HG03135 (cell line): ENCODE results near the gene ANKHD1.
"Not testable (repeated sequence)": the region's sequence is repeated elsewhere in the genome, so short reads cannot be mapped to it uniquely, and the experiment has no call there.

Experiments
- ATAC-seq: cut with Tn5 transposase; IDR thresholded peaks from one replicate; pipeline ENCODE4 v1.9.1; 2021; ENCODE audit warnings: mild to moderate bottlenecking, moderate library complexity; ENCODE audit not compliant: unreplicated experiment

The ANKHD1 gene

GRCh38 chr5:140579188-140579747, 177.6 kb downstream of the ANKHD1 start:
- ATAC-seq: not testable (repeated sequence)

DNA sequence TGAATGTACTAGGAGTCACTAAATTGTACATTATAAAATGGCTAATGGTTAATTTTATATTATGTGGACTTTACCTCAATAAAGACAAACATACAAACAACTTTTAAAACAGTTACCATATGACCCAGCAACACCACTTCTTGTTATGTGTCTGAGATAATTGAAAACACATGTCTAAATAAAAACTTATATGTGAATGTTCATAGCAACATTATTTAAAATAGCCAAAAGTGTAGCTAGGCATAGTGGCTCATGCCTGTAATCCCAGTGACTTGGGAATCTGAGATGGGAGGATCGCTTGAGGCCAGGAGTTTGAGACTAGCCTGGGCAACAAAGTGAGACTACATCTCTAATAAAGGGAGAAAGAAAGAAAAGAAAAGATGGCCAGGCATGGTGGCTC, 185.9 kb downstream of the ANKHD1 start:
- ATAC-seq: no peak

- ATAC-seq: no peak
Observed at GRCh38 chr5:140588311-140589070, 186.9 kb downstream of the ANKHD1 start.
